SK-N-MC (cell line): ENCODE data around the gene GAP43.

Experiments used
- DNase-seq: peaks from one replicate; pipeline ENCODE4 v3.0.0-alpha.2; 2011; ENCODE audit warnings: low read depth, low spot score
- H3K27ac ChIP-seq: fragments of 200-600 bp; sonication (generic); 2 replicates; pipeline ENCODE4 v1.5.1; 2016; ENCODE audit warnings: mixed run types
- H3K36me3 ChIP-seq: fragments of 200-600 bp; sonication (generic); 2 replicates; pipeline ENCODE4 v1.6.1; 2017; ENCODE audit warnings: antibody characterized with exemption, low read length, mixed read lengths; ENCODE audit not compliant: insufficient read depth
- H3K4me3 ChIP-seq: fragments of 200-600 bp; sonication (generic); 2 replicates; pipeline ENCODE4 v1.5.1; 2016
- H3K9ac ChIP-seq: fragments of 200-600 bp; sonication (generic); 2 replicates; pipeline ENCODE4 v1.8.0; 2017; ENCODE audit warnings: mixed run types, mixed read lengths; ENCODE audit not compliant: insufficient read length
- H3K9me3 ChIP-seq: fragments of 200-600 bp; sonication (generic); 2 replicates; pipeline ENCODE4 v1.6.1; 2017; ENCODE audit warnings: low read depth, mild to moderate bottlenecking, antibody characterized with exemption, low read length, moderate library complexity, mixed read lengths
- EZH2 ChIP-seq: fragments of 200-600 bp; sonication (generic); IDR thresholded peaks from one replicate; pipeline ENCODE4 v1.6.1; 2017; ENCODE audit warnings: antibody characterized with exemption
- FOXP2 ChIP-seq: optimal IDR thresholded peaks from 2 replicates; pipeline ENCODE3; 2011; ENCODE audit warnings: mild to moderate bottlenecking, moderate library complexity; ENCODE audit not compliant: insufficient read depth; ENCODE audit errors: extremely low read length, control extremely low read depth
- POLR2AphosphoS5 ChIP-seq: IDR thresholded peaks from 2 replicates; pipeline ENCODE4 v1.6.1; 2012; ENCODE audit warnings: mild to moderate bottlenecking, low read depth, low read length, borderline replicate concordance

GAP43 gene

GRCh38 chr3:115706311-115706829, 83.1 kb downstream of the GAP43 start:
- DNase-seq, result no peak
- no peak for TF ChIP-seq POLR2AphosphoS5
- no peak for TF ChIP-seq EZH2
- TF ChIP-seq FOXP2, result no peak
- no peak overlapping the region for H3K9ac ChIP-seq
- no peak overlapping the region for H3K4me3 ChIP-seq
- H3K9me3 ChIP-seq, result no peaks in the 10 kb centered on the region
- no peak overlapping the region for H3K27ac ChIP-seq
- no peaks in the 10 kb centered on the region for H3K36me3 ChIP-seq

GRCh38 chr3:115708540-115708939, 85.2 kb downstream of the GAP43 start:
- Histone ChIP-seq H3K9ac (no peak overlapping the region), H3K27ac (no peak overlapping the region), H3K9me3 (no peaks in the 10 kb centered on the region), H3K4me3 (no peak overlapping the region), H3K36me3 (no peaks in the 10 kb centered on the region)
- TF ChIP-seq FOXP2 (no peak), POLR2AphosphoS5 (no peak), EZH2 (no peak)
- DNase-seq, result no peak

- Histone ChIP-seq H3K4me3 (peak overlapping the region; percentile 46), H3K27ac (peak overlapping the region; percentile 29; the same call in 1 of the 2 replicates), H3K9me3 (no peaks in the 10 kb centered on the region), H3K9ac (no peak overlapping the region), H3K36me3 (no peaks in the 10 kb centered on the region)
- no peak for DNase-seq
- TF ChIP-seq EZH2 (no peak), POLR2AphosphoS5 (no peak), FOXP2 (no peak)
Observed at GRCh38 chr3:115709093-115709492, 85.8 kb downstream of the GAP43 start.

- peak overlapping the region; percentile 21; the same call in 1 of the 2 replicates for H3K4me3 ChIP-seq
- no peak for DNase-seq
- TF ChIP-seq EZH2 (no peak), FOXP2 (no peak), POLR2AphosphoS5 (no peak)
- no peak overlapping the region for H3K27ac ChIP-seq
- H3K36me3 ChIP-seq, result no peaks in the 10 kb centered on the region
- no peak overlapping the region for H3K9ac ChIP-seq
- no peaks in the 10 kb centered on the region for H3K9me3 ChIP-seq
Observed at GRCh38 chr3:115709931-115710330, 86.6 kb downstream of the GAP43 start.

- H3K4me3 ChIP-seq, result peak overlapping the region; percentile 31; the same call in 1 of the 2 replicates
- TF ChIP-seq EZH2, result no peak
- no peak for TF ChIP-seq POLR2AphosphoS5
- no peak for TF ChIP-seq FOXP2
- no peak overlapping the region for H3K9ac ChIP-seq
- DNase-seq, result no peak
- no peaks in the 10 kb centered on the region for H3K9me3 ChIP-seq
- H3K36me3 ChIP-seq, result no peaks in the 10 kb centered on the region
- H3K27ac ChIP-seq, result no peak overlapping the region
Observed at GRCh38 chr3:115710799-115711198, 87.5 kb downstream of the GAP43 start.

- Histone ChIP-seq H3K27ac (no peak overlapping the region), H3K9me3 (no peaks in the 10 kb centered on the region), H3K9ac (no peak overlapping the region), H3K4me3 (no peak overlapping the region), H3K36me3 (no peaks in the 10 kb centered on the region)
- no peak for DNase-seq
- TF ChIP-seq POLR2AphosphoS5 (no peak), FOXP2 (no peak), EZH2 (no peak)
Observed at GRCh38 chr3:115712871-115713270, 89.6 kb downstream of the GAP43 start.

GRCh38 chr3:115713284-115713683, 90.0 kb downstream of the GAP43 start:
- TF ChIP-seq POLR2AphosphoS5, result no peak
- no peak for TF ChIP-seq EZH2
- TF ChIP-seq FOXP2, result no peak
- no peak overlapping the region for H3K9ac ChIP-seq
- no peaks in the 10 kb centered on the region for H3K9me3 ChIP-seq
- H3K4me3 ChIP-seq, result no peak overlapping the region
- DNase-seq, result no peak
- H3K36me3 ChIP-seq, result no peaks in the 10 kb centered on the region
- no peak overlapping the region for H3K27ac ChIP-seq

- no peak overlapping the region for H3K27ac ChIP-seq
- H3K9me3 ChIP-seq, result no peaks in the 10 kb centered on the region
- no peak for DNase-seq
- TF ChIP-seq EZH2 (no peak), FOXP2 (no peak)
- no peak overlapping the region for H3K9ac ChIP-seq
- no peaks in the 10 kb centered on the region for H3K36me3 ChIP-seq
- no peak overlapping the region for H3K4me3 ChIP-seq
Observed at GRCh38 chr3:115715241-115715745, 92.0 kb downstream of the GAP43 start.

- no peak overlapping the region for H3K4me3 ChIP-seq
- no peak for DNase-seq
- TF ChIP-seq EZH2, result no peak
- TF ChIP-seq FOXP2, result no peak
- H3K9ac ChIP-seq, result no peak overlapping the region
- no peaks in the 10 kb centered on the region for H3K9me3 ChIP-seq
- no peak overlapping the region for H3K27ac ChIP-seq
- H3K36me3 ChIP-seq, result no peaks in the 10 kb centered on the region
Observed at GRCh38 chr3:115720983-115721382, 97.7 kb downstream of the GAP43 start.

- Histone ChIP-seq H3K9ac (no peak overlapping the region), H3K27ac (no peak overlapping the region), H3K36me3 (no peaks in the 10 kb centered on the region), H3K4me3 (no peak overlapping the region), H3K9me3 (no peaks in the 10 kb centered on the region)
- DNase-seq, result no peak
- TF ChIP-seq POLR2AphosphoS5, result no peak
- TF ChIP-seq EZH2, result no peak
- no peak for TF ChIP-seq FOXP2
Observed at GRCh38 chr3:115725800-115726199, 102.5 kb downstream of the GAP43 start.
